ENCODE data around the gene TAGLN.

Gene TAGLN

GRCh38 chr11:117219455-117219854, 20.3 kb downstream of the TAGLN start:
- DNase-seq (ENCODE audit: low read depth) = no peak
- no peak for TF ChIP-seq CTCF (conservative IDR thresholded peaks at IDR 0.05; ENCODE audit: low read depth, low read length)
- H3K4me3 ChIP-seq (ENCODE audit: low read length) = no peak overlapping the region

- no peak for DNase-seq (ENCODE audit: low read depth)
- TF ChIP-seq CTCF (conservative IDR thresholded peaks at IDR 0.05; ENCODE audit: low read depth, low read length) = no peak
- H3K4me3 ChIP-seq (ENCODE audit: low read length) = no peak overlapping the region
Observed at GRCh38 chr11:117219995-117220394, 20.8 kb downstream of the TAGLN start.

GRCh38 chr11:117220568-117220967, 21.4 kb downstream of the TAGLN start:
- DNase-seq (ENCODE audit: low read depth) = no peak

GRCh38 chr11:117220999-117221774, 22.0 kb downstream of the TAGLN start:
- DNase-seq (ENCODE audit: low read depth) = no peak
- no peak for TF ChIP-seq CTCF (conservative IDR thresholded peaks at IDR 0.05; ENCODE audit: low read depth, low read length)
- no peak overlapping the region for H3K4me3 ChIP-seq (ENCODE audit: low read length)

More at GRCh38 chr11:117220568-117220967, 21.4 kb downstream of the TAGLN start:
- H3K4me3 ChIP-seq (ENCODE audit: low read length) = no peak overlapping the region
- TF ChIP-seq CTCF (conservative IDR thresholded peaks at IDR 0.05; ENCODE audit: low read depth, low read length) = no peak

- TF ChIP-seq CTCF (conservative IDR thresholded peaks at IDR 0.05; ENCODE audit: low read depth, low read length) = no peak
- DNase-seq (ENCODE audit: low read depth) = no peak
- H3K4me3 ChIP-seq (ENCODE audit: low read length) = no peak overlapping the region
Observed at GRCh38 chr11:117221775-117222517, 22.8 kb downstream of the TAGLN start.

- DNase-seq (ENCODE audit: low read depth) = no peak
- TF ChIP-seq CTCF (conservative IDR thresholded peaks at IDR 0.05; ENCODE audit: low read depth, low read length) = no peak
Observed at GRCh38 chr11:117222991-117223740, 24.0 kb downstream of the TAGLN start.

More at GRCh38 chr11:117222991-117223740, 24.0 kb downstream of the TAGLN start:
- H3K4me3 ChIP-seq (ENCODE audit: low read length) = no peak overlapping the region
